Measurements from ENCODE around the gene GLP1R. TPM values are rescaled to one million over a fixed set of nuclear protein-coding genes. Genes with fewer than 3 reads are reported as not detected.

GLP1R gene
- polyA plus RNA-seq, 1 donor from 2014 or later: 0.06 TPM

DNA sequence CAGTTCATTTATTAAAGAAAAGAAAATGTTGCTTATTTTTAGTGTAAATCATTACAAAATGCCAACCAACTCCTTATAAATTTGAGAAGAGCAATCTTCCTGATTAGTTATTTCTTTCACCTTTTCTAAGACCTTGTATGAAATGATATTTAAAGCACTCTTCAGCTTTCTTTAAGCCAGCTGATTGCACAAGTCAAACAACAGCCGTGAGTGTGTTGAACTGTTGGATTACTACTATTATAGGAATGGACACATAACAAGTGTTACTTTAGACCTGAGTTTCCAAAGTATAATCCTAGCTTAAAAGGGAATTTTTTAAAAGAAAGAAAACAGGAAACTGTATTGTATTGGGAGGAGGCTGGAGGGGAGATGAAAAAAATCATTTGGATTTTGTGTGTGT lies 26.8 kb upstream of the GLP1R start:
- H3K9me2 ChIP-seq (ENCODE audit: insufficient read depth, low read length): no peaks in the 10 kb centered on the region
- H3K9ac ChIP-seq (ENCODE audit: low read length): no peak overlapping the region
- no peaks in the 10 kb centered on the region for H4K20me1 ChIP-seq (ENCODE audit: insufficient read depth)
- no peaks in the 10 kb centered on the region for H3K79me2 ChIP-seq (replicated peaks; ENCODE audit: insufficient read depth, low read length)
- no peaks in the 10 kb centered on the region for H3K27me3 ChIP-seq (ENCODE audit: insufficient read depth, low read depth, low read length)
- H2AFZ ChIP-seq (ENCODE audit: low read depth, low read length): no peak overlapping the region
- no peak overlapping the region for H3K4me3 ChIP-seq (ENCODE audit: low read length)
- H3F3A ChIP-seq (ENCODE audit: insufficient read depth, low read length, poor library complexity, severe bottlenecking): no peaks in the 10 kb centered on the region
- H3K27ac ChIP-seq (ENCODE audit: low read length): no peak overlapping the region
- H3K4me2 ChIP-seq (ENCODE audit: low read length): no peak overlapping the region
- no peaks in the 10 kb centered on the region for H3K9me3 ChIP-seq (ENCODE audit: low read length)
- H3K36me3 ChIP-seq (ENCODE audit: insufficient read depth, low read length): no peaks in the 10 kb centered on the region
- TF ChIP-seq EZH2 (IDR thresholded peaks at IDR 0.05; ENCODE audit: borderline replicate concordance, insufficient read depth, low read length, poor library complexity, severe bottlenecking) (no peak), TAF1 (IDR thresholded peaks at IDR 0.05; ENCODE audit: low read depth) (no peak), EP300 (conservative IDR thresholded peaks at IDR 0.05; ENCODE audit: poor library complexity, severe bottlenecking) (no peak), POLR2AphosphoS5 (IDR thresholded peaks at IDR 0.05) (no peak), SMC3 (conservative IDR thresholded peaks at IDR 0.05; ENCODE audit: poor library complexity) (no peak), MXI1 (conservative IDR thresholded peaks at IDR 0.05; ENCODE audit: poor library complexity, severe bottlenecking) (no peak), RAD21 (conservative IDR thresholded peaks at IDR 0.05) (no peak)
- TF ChIP-seq, protein P1, sequence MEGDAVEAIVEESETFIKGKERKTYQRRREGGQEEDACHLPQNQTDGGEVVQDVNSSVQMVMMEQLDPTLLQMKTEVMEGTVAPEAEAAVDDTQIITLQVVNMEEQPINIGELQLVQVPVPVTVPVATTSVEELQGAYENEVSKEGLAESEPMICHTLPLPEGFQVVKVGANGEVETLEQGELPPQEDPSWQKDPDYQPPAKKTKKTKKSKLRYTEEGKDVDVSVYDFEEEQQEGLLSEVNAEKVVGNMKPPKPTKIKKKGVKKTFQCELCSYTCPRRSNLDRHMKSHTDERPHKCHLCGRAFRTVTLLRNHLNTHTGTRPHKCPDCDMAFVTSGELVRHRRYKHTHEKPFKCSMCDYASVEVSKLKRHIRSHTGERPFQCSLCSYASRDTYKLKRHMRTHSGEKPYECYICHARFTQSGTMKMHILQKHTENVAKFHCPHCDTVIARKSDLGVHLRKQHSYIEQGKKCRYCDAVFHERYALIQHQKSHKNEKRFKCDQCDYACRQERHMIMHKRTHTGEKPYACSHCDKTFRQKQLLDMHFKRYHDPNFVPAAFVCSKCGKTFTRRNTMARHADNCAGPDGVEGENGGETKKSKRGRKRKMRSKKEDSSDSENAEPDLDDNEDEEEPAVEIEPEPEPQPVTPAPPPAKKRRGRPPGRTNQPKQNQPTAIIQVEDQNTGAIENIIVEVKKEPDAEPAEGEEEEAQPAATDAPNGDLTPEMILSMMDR (IDR thresholded peaks at IDR 0.05; ENCODE audit: poor library complexity, severe bottlenecking): no peak
- TF ChIP-seq, protein P2, sequence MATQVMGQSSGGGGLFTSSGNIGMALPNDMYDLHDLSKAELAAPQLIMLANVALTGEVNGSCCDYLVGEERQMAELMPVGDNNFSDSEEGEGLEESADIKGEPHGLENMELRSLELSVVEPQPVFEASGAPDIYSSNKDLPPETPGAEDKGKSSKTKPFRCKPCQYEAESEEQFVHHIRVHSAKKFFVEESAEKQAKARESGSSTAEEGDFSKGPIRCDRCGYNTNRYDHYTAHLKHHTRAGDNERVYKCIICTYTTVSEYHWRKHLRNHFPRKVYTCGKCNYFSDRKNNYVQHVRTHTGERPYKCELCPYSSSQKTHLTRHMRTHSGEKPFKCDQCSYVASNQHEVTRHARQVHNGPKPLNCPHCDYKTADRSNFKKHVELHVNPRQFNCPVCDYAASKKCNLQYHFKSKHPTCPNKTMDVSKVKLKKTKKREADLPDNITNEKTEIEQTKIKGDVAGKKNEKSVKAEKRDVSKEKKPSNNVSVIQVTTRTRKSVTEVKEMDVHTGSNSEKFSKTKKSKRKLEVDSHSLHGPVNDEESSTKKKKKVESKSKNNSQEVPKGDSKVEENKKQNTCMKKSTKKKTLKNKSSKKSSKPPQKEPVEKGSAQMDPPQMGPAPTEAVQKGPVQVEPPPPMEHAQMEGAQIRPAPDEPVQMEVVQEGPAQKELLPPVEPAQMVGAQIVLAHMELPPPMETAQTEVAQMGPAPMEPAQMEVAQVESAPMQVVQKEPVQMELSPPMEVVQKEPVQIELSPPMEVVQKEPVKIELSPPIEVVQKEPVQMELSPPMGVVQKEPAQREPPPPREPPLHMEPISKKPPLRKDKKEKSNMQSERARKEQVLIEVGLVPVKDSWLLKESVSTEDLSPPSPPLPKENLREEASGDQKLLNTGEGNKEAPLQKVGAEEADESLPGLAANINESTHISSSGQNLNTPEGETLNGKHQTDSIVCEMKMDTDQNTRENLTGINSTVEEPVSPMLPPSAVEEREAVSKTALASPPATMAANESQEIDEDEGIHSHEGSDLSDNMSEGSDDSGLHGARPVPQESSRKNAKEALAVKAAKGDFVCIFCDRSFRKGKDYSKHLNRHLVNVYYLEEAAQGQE (IDR thresholded peaks at IDR 0.05; ENCODE audit: borderline replicate concordance): no peak

DNA sequence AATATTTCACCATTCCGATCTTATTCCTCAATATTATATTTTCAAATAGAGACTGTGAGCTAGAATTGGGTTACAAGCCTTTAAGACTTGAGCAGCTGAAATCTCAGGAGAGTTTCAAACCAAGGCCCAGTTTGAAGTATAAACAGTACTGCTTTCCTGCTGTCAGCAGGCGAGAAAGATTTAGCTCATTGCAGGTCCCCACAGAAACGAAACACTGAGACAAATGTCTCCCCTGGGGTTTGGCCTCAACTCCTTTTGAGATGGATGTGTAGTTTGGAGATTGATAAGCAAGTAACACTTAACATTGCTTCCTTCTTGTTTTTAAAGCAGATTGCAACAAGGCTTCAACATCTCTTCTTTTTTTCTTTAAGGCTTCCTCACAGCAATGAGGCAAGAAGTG lies 22.4 kb upstream of the GLP1R start:
- H3K27ac ChIP-seq (ENCODE audit: low read length): no peak overlapping the region
- H3K4me3 ChIP-seq (ENCODE audit: low read length): no peak overlapping the region
- H3K27me3 ChIP-seq (ENCODE audit: insufficient read depth, low read depth, low read length): no peaks in the 10 kb centered on the region
- no peaks in the 10 kb centered on the region for H3K9me2 ChIP-seq (ENCODE audit: insufficient read depth, low read length)
- H3K9ac ChIP-seq (ENCODE audit: low read length): no peak overlapping the region
- TF ChIP-seq, protein P2 (IDR thresholded peaks at IDR 0.05; ENCODE audit: borderline replicate concordance): no peak
- TF ChIP-seq EP300 (conservative IDR thresholded peaks at IDR 0.05; ENCODE audit: poor library complexity, severe bottlenecking) (no peak), MXI1 (conservative IDR thresholded peaks at IDR 0.05; ENCODE audit: poor library complexity, severe bottlenecking) (no peak), RAD21 (conservative IDR thresholded peaks at IDR 0.05) (no peak), POLR2AphosphoS5 (IDR thresholded peaks at IDR 0.05) (no peak), EZH2 (IDR thresholded peaks at IDR 0.05; ENCODE audit: borderline replicate concordance, insufficient read depth, low read length, poor library complexity, severe bottlenecking) (no peak), SMC3 (conservative IDR thresholded peaks at IDR 0.05; ENCODE audit: poor library complexity) (no peak), TAF1 (IDR thresholded peaks at IDR 0.05; ENCODE audit: low read depth) (no peak)
- TF ChIP-seq, protein P1 (IDR thresholded peaks at IDR 0.05; ENCODE audit: poor library complexity, severe bottlenecking): no peak
- no peaks in the 10 kb centered on the region for H3F3A ChIP-seq (ENCODE audit: insufficient read depth, low read length, poor library complexity, severe bottlenecking)
- no peak overlapping the region for H3K4me2 ChIP-seq (ENCODE audit: low read length)
- no peaks in the 10 kb centered on the region for H4K20me1 ChIP-seq (ENCODE audit: insufficient read depth)
- no peak overlapping the region for H2AFZ ChIP-seq (ENCODE audit: low read depth, low read length)
- H3K9me3 ChIP-seq (ENCODE audit: low read length): no peaks in the 10 kb centered on the region
- H3K79me2 ChIP-seq (replicated peaks; ENCODE audit: insufficient read depth, low read length): no peaks in the 10 kb centered on the region
- H3K36me3 ChIP-seq (ENCODE audit: insufficient read depth, low read length): no peaks in the 10 kb centered on the region

Measured in neural cell (in vitro differentiated cells).